Endothelial cell of umbilical vein (primary cell): Measurements from ENCODE around the gene SPO11. TPM values are rescaled to one million over a fixed set of nuclear protein-coding genes. Genes with fewer than 3 reads are reported as not detected.

Experiments
- BruUV-seq: library from RNA; stranded (reverse); fragments of 400-500 nt; replicated peaks from 2 replicates; lab custom pipeline; 2021; lab: Mats Ljungman, UMichigan
- CTCF ChIA-PET: fragments of 300-600, 350-600 bp; sonication (Branson Sonifier 250); formaldehyde crosslinking; loops from one replicate; lab custom pipeline; 2021; ENCODE audit warnings: antibody characterized with exemption, inconsistent platforms; lab: Charles Lee
- POLR2A ChIA-PET: fragments of 300-600, 350-600 bp; sonication (Branson Sonifier 250); formaldehyde crosslinking; loops from one replicate; lab custom pipeline; 2021; ENCODE audit warnings: antibody characterized with exemption, inconsistent platforms; lab: Charles Lee
- DNase-seq: peaks from one replicate; pipeline ENCODE4 v3.0.0-alpha.2; 2011; ENCODE audit warnings: low read depth, low spot score
- FAIRE-seq: peaks from 2 replicates; lab custom pipeline; 2011; peaks lifted over from hg19 to GRCh38; lab: Jason Lieb, UNC
- H2AFZ ChIP-seq: 2 replicates; pipeline ENCODE4 v1.6.0; 2012; ENCODE audit warnings: low read depth, low read length, control low read depth, inconsistent platforms
- H3K27ac ChIP-seq: 2 replicates; pipeline ENCODE4 v1.5.1; 2011; ENCODE audit warnings: low read depth, mild to moderate bottlenecking, control low read depth, low read length, moderate library complexity; ENCODE audit not compliant: insufficient read depth
- H3K27me3 ChIP-seq, 2 experiments: 2 replicates each; pipeline versions ENCODE4 v1.6.0 to v1.6.1; 2011; ENCODE audit warnings: low read length in 2 of 2, mixed read lengths in 1 of 2; ENCODE audit not compliant: control insufficient read depth in 2 of 2, insufficient read depth in 2 of 2
- H3K36me3 ChIP-seq, 2 experiments: 2 replicates in 1 of 2; 3 replicates in 1 of 2; pipeline ENCODE4 v1.5.1; 2011; ENCODE audit warnings: low read length in 2 of 2, mild to moderate bottlenecking in 1 of 2, moderate library complexity in 1 of 2; ENCODE audit not compliant: control insufficient read depth in 2 of 2, insufficient read depth in 2 of 2; ENCODE audit errors: extremely low read depth in 1 of 2
- H3K4me1 ChIP-seq: 3 replicates; pipeline ENCODE4 v1.5.1; 2011; ENCODE audit warnings: mild to moderate bottlenecking, low read length; ENCODE audit not compliant: control insufficient read depth, insufficient read depth; ENCODE audit errors: extremely low read depth
- H3K4me2 ChIP-seq: 2 replicates; pipeline ENCODE4 v1.6.1; 2011; ENCODE audit warnings: low read length, control low read depth, mixed read lengths; ENCODE audit not compliant: insufficient read depth
- H3K4me3 ChIP-seq, 3 experiments: fragments of 200-600 bp in 1 of 3; sonication (generic), shearing (Covaris generic) in 1 of 3; replicated peaks in 1 of 3; 2 replicates each; pipeline ENCODE4 v1.5.1; 2011 to 2016; ENCODE audit warnings: control low read depth in 3 of 3, low read length in 3 of 3, mild to moderate bottlenecking in 2 of 3, inconsistent platforms in 1 of 3, low read depth in 1 of 3, moderate library complexity in 1 of 3; ENCODE audit not compliant: insufficient read depth in 1 of 3
- H3K79me2 ChIP-seq: 2 replicates; pipeline ENCODE4 v1.6.0; 2012; ENCODE audit warnings: low read length, inconsistent platforms; ENCODE audit not compliant: control insufficient read depth, insufficient read depth
- H3K9ac ChIP-seq: replicated peaks from 2 replicates; pipeline ENCODE3; 2011; ENCODE audit warnings: low read length, control low read depth; ENCODE audit not compliant: insufficient read depth; ENCODE audit errors: extremely low read depth
- H3K9me1 ChIP-seq: replicated peaks from 3 replicates; pipeline ENCODE4 v1.6.0; 2011; ENCODE audit warnings: mild to moderate bottlenecking, low read length; ENCODE audit not compliant: control insufficient read depth, insufficient read depth; ENCODE audit errors: extremely low read depth
- H3K9me3 ChIP-seq: replicated peaks from 2 replicates; pipeline ENCODE4 v1.5.1; 2012; ENCODE audit warnings: low read length, inconsistent platforms; ENCODE audit not compliant: control insufficient read depth, insufficient read depth
- H4K20me1 ChIP-seq: replicated peaks from 2 replicates; pipeline ENCODE3; 2011; ENCODE audit warnings: mild to moderate bottlenecking, low read length; ENCODE audit not compliant: control insufficient read depth, insufficient read depth; ENCODE audit errors: extremely low read depth
- EZH2 ChIP-seq: IDR thresholded peaks from 2 replicates; pipeline ENCODE4 v1.6.1; 2012; ENCODE audit warnings: borderline replicate concordance, low read depth, mild to moderate bottlenecking, moderate library complexity, low read length, inconsistent platforms; ENCODE audit not compliant: severe bottlenecking
- FOS ChIP-seq: IDR thresholded peaks from 2 replicates; pipeline ENCODE4 v1.6.1; 2011; ENCODE audit warnings: mild to moderate bottlenecking, low read length, moderate library complexity, borderline replicate concordance; ENCODE audit not compliant: insufficient read depth
- GATA2 ChIP-seq: IDR thresholded peaks from 2 replicates; pipeline ENCODE4 v1.7.0; 2011; ENCODE audit warnings: low read depth, mild to moderate bottlenecking, moderate library complexity, mixed read lengths, low read length; ENCODE audit not compliant: insufficient read length, insufficient read depth
- JUN ChIP-seq: IDR thresholded peaks from 2 replicates; pipeline ENCODE4 v1.6.1; 2011; ENCODE audit warnings: borderline replicate concordance, low read depth; ENCODE audit not compliant: insufficient read length, insufficient read depth
- MYC ChIP-seq: IDR thresholded peaks from one replicate; pipeline ENCODE4 v1.6.1; 2011; ENCODE audit warnings: mild to moderate bottlenecking, low read depth, low read length
- POLR2A ChIP-seq: IDR thresholded peaks from 2 replicates; pipeline ENCODE4 v1.6.1; 2012; ENCODE audit warnings: low read depth, mild to moderate bottlenecking, control low read depth, low read length
- POLR2AphosphoS5 ChIP-seq: IDR thresholded peaks from 2 replicates; pipeline ENCODE4 v1.6.1; 2012; ENCODE audit warnings: low read depth, mild to moderate bottlenecking, control low read depth, low read length, moderate library complexity; ENCODE audit not compliant: insufficient read depth
- dilution Hi-C: fragments of 300-500 bp; cut with MboI; formaldehyde crosslinking; loops from one replicate; pipeline ENCODE4 v1.15.0; 2019; ENCODE audit warnings: low sequenced_read_pairs; ENCODE audit not compliant: extremely low pct_ligation_motif_present
- intact Hi-C: fragments of 100-400 bp; cut with micrococcal nuclease; formaldehyde crosslinking; loops from one replicate; pipeline ENCODE4 v1.10.0; 2022
- polyA plus RNA-seq, 4 experiments: library from polyadenylated mRNA; depleted of rRNA in 3 of 4; stranded (reverse) in 3 of 4; unstranded in 1 of 4; fragments of >200 nt; gene quantifications; 2 replicates each; pipeline versions ENCODE4 v1.2.1 to v1.2.3, GENCODE V29; 2011 to 2012; ENCODE audit warnings: missing spikeins in 1 of 4
- total RNA-seq: library from RNA; stranded (reverse); gene quantifications from 2 replicates; pipeline ENCODE4 v1.2.3, GENCODE V29; 2021
- TF ChIP-seq, protein P1 (sequence below), 2 donors: IDR thresholded peaks; 1 replicate in 1 of 2; 2 replicates in 1 of 2; pipeline ENCODE4 v1.5.1; 2011; ENCODE audit warnings: low read length in 2 of 2, mild to moderate bottlenecking in 2 of 2, moderate library complexity in 2 of 2, control low read depth in 1 of 2, inconsistent platforms in 1 of 2, low read depth in 1 of 2; ENCODE audit not compliant: insufficient read depth in 1 of 2; ENCODE audit errors: extremely low read depth in 1 of 2
- TF ChIP-seq, protein P2 (sequence below): IDR thresholded peaks from 2 replicates; pipeline ENCODE4 v1.6.1; 2011; ENCODE audit not compliant: insufficient read depth, insufficient read length

SPO11 gene
- total and polyA plus RNA-seq, 2 donors (not counting 3 experiments of a cell fraction or from before 2014, with no cell fraction given): not detected

DNA sequence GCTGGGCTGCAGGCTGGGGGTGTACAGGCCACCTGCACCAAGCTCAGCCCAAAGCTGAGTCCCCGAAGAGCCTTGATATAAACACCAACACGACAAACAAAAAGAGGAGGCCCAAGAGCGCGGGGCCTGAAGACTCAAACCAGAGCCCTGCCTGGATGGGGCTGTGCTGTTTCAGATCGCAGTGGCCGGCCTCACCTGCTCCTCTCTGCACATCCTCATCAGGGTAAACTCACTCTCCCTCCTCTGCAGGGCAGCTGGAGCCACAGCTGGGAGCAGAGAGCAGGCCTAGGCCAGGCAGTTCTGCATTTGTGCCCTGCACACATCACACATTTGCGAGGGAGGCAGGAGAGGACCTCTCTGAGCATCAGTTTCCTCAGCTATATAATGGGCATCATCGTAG lies 57.9 kb downstream of the SPO11 start:
- peaks cover 8% of the 10 kb centered on the region for H3K79me2 ChIP-seq
- BruUV-seq: no TSS peak
- H4K20me1 ChIP-seq: no peaks in the 10 kb centered on the region
- no peak for TF ChIP-seq JUN
- TF ChIP-seq, protein P1, sequence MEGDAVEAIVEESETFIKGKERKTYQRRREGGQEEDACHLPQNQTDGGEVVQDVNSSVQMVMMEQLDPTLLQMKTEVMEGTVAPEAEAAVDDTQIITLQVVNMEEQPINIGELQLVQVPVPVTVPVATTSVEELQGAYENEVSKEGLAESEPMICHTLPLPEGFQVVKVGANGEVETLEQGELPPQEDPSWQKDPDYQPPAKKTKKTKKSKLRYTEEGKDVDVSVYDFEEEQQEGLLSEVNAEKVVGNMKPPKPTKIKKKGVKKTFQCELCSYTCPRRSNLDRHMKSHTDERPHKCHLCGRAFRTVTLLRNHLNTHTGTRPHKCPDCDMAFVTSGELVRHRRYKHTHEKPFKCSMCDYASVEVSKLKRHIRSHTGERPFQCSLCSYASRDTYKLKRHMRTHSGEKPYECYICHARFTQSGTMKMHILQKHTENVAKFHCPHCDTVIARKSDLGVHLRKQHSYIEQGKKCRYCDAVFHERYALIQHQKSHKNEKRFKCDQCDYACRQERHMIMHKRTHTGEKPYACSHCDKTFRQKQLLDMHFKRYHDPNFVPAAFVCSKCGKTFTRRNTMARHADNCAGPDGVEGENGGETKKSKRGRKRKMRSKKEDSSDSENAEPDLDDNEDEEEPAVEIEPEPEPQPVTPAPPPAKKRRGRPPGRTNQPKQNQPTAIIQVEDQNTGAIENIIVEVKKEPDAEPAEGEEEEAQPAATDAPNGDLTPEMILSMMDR (IDR thresholded peaks at IDR 0.05; ENCODE audit: extremely low read depth in 1 of 2, insufficient read depth in 1 of 2, low read depth in 1 of 2, low read length in 2 of 2): no peak
- no peak for TF ChIP-seq FOS
- H3K9me1 ChIP-seq: no peaks in the 10 kb centered on the region
- no peaks in the 10 kb centered on the region for H3K27me3 ChIP-seq
- intact Hi-C loops: loop anchor here (10.0 kb wide), 1 partner anchor 327 kb away; the partner anchor contains the start of gene PMEPA1
- CTCF ChIA-PET: interaction anchor here (3.2 kb wide), 1 partner anchor 108 kb away, joined by 8 read pairs; no protein-coding TSS in a partner anchor
- no peak for FAIRE-seq
- no peaks in the 10 kb centered on the region for H3K36me3 ChIP-seq
- H3K4me2 ChIP-seq: no peak overlapping the region
- dilution Hi-C loops: no loop called here
- H2AFZ ChIP-seq: no peak overlapping the region
- H3K9me3 ChIP-seq: no peaks in the 10 kb centered on the region
- H3K9ac ChIP-seq: no peak overlapping the region
- POLR2A ChIA-PET: no interaction called here
- peaks cover 15% of the 10 kb centered on the region for H3K4me1 ChIP-seq
- H3K4me3 ChIP-seq: no peak overlapping the region
- H3K27ac ChIP-seq: no peak overlapping the region
- DNase-seq: no peak

DNA sequence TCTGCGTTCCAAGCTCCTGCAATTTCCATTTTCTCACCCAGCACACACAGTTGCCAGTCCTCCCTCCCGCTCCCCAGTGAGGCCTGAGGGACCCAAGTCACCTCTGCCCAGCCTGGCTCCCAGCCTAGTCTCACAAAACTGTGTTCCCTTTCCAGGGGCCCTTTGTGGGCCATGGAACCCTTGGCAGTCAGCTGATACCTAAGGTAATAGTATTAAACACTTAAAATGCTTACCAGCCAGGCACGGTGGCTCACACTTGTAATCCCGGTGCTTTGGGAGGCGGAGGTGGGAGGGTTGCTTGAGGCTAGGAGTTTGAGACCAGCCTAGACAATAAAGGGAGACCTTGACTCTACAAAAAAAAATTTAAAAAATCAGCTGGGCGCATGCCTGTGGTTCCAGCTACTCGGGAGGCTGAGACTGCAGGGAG lies 58.4 kb downstream of the SPO11 start:
- H3K27ac ChIP-seq: no peak overlapping the region
- FAIRE-seq: no peak
- no TSS peak for BruUV-seq

More for the DNA sequence above, 58.4 kb downstream of the SPO11 start:
- Histone ChIP-seq H3K9me1 (no peaks in the 10 kb centered on the region), H3K4me1 (peaks cover 16% of the 10 kb centered on the region), H3K36me3 (no peaks in the 10 kb centered on the region), H3K4me3 (no peak overlapping the region), H3K9me3 (no peaks in the 10 kb centered on the region), H3K4me2 (no peak overlapping the region), H3K27me3 (no peaks in the 10 kb centered on the region), H3K9ac (no peak overlapping the region), H2AFZ (no peak overlapping the region), H3K79me2 (peaks cover 12% of the 10 kb centered on the region), H4K20me1 (no peaks in the 10 kb centered on the region)
- dilution Hi-C loops: no loop called here
- POLR2A ChIA-PET: no interaction called here
- CTCF ChIA-PET: interaction anchor here (3.2 kb wide), 1 partner anchor 107 kb away, joined by 8 read pairs; no protein-coding TSS in a partner anchor
- no peak for DNase-seq
- intact Hi-C loops: loop anchor here (10.0 kb wide), 1 partner anchor 327 kb away; the partner anchor contains the start of gene PMEPA1
- TF ChIP-seq POLR2AphosphoS5: no peak
- TF ChIP-seq, protein P1 (IDR thresholded peaks at IDR 0.05; ENCODE audit: extremely low read depth in 1 of 2, insufficient read depth in 1 of 2, low read depth in 1 of 2, low read length in 2 of 2): no peak
- no peak for TF ChIP-seq MYC
- TF ChIP-seq POLR2A: no peak
- no peak for TF ChIP-seq GATA2
- TF ChIP-seq FOS: no peak
- TF ChIP-seq, protein P2, sequence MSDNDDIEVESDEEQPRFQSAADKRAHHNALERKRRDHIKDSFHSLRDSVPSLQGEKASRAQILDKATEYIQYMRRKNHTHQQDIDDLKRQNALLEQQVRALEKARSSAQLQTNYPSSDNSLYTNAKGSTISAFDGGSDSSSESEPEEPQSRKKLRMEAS: no peak
- TF ChIP-seq EZH2: no peak
- TF ChIP-seq JUN: no peak
